ENCODE data around the gene LAIR2.

GRCh38 chr19:54548806-54549205 lies 46.2 kb downstream of the LAIR2 start:
- TF ChIP-seq SIN3A (IDR thresholded peaks at IDR 0.05; ENCODE audit: borderline replicate concordance, insufficient read depth, low read length), result no peak
- TF ChIP-seq TAF1 (IDR thresholded peaks at IDR 0.05; ENCODE audit: borderline replicate concordance, insufficient read depth, low read length), result no peak

Measured in PFSK-1 (cell line).